Fibroblast of skin of right quadriceps (primary cell): Measurements from ENCODE around the gene PFN4.
"Not testable (repeated sequence)": the region's sequence is repeated elsewhere in the genome, so short reads cannot be mapped to it uniquely, and the experiment has no call there.

Experiments used
- DNase-seq: peaks from one replicate; pipeline ENCODE4 v3.0.0-alpha.2; 2013

The PFN4 gene

DNA sequence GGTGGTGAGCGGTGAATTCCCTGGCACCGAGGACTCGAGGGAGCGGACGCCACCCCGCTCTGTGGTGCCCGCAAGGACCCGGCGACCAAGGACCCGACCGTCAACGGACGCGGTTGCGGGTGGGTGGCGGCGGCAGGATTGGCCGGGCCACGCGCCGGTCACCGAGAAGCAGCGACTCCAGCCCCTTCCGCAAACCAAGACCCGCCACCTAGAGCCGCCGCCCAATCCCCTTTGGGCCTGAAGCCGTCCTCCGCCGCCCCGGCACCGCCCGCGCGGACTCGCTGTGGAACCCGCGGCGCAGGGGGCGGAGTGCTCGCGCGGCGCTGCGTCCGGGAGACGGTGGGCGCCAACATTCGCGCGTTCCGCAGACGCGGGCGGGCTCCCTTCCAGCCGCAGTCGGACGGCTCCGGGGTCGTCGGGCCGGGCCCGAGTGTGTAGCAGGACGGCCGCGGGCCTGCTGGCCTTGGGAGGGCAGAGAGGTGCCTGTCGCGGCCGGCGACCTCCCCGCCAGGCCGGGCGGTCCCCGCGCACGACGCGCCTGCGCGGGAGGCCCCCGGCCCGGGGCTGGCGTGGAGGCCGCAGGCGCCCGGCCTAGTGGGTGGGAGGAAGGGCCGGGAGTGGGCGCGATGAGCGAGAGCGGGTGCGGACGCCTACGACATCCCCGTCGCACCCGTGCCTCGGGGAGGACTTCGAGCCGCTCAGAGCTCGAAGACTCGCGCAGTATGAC, at the start of gene PFN4, which contains the start of gene FAM228B:
TSS of gene PFN4 (minus strand) at position 140 of the 727 bp plus-strand sequence. CDS start 799 bp downstream, outside the sequence.
TSS of gene FAM228B (plus strand) at position 275 of the 727 bp plus-strand sequence. CDS start 893 bp downstream, outside the sequence.
- peak; percentile 83 for DNase-seq

GRCh38 chr2:24169023-24169422, 45.9 kb upstream of the PFN4 start:
- no peak for DNase-seq

DNA sequence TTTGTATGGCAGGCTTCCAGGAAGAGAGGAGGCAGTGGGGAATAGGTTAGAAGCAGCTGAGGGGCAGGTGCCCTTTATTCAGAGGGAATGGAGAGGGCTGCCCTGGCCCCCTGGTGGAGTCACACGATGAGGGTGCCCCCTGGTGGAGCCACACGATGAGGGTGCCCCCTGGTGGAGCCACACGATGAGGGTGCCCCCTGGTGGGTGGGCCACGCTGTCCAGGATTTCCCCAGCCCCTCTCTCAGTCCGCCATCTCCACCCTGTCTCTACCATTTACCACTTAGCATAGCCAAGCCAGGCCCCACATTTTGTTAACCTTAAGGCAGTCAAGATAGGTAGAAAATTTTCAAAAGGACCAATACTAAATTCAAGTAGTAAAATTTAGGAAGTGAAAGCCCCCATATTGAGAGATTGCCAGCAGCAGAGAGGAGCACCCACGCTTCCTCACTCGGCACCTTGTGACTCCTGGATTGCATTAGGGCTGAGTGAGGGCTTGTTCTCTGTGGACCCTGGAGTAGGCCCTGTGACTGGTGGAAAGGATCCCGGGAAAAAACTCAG, 41.4 kb upstream of the PFN4 start:
- DNase-seq, result no peak

DNA sequence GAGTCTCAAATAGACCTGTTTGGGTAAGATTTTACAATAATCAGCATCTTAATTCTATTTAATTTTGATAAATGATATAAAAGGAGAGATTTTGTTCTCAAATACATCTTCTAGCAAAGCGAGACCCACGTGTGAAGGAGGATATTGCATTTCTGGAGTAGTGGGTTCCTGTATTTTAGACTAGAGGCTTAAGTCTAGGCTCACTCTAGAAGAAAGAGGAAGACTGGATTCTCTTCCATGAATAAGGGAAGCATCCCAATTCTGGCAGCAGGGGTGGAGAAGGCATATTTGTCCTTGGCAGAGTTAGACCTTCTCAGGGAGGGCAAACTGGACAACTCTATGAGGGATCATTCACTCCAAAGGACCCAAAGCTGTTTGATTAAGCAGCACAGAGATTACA, 40.5 kb upstream of the PFN4 start:
- DNase-seq, result no peak

- no peak for DNase-seq
Observed at GRCh38 chr2:24163186-24163585, 40.1 kb upstream of the PFN4 start.

DNA sequence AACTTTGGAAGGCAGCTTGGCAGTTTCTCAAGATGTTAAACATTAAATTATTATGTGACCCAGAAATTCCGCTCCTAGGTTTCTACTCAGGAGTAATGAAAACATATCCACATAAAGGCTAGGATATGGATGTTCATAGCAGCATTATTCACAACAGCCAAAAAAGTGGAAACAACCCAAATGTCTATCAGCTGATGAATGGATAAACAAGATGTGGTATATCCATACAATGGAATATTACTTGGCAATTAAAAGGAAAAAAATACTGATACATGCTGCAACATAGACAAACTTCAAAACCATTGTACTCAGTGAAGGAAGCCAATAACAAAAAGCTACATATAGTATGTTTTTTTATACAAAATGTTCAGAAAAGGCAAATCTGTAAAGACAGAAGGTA, 39.4 kb upstream of the PFN4 start:
- DNase-seq, result no peak

GRCh38 chr2:24160761-24161160, 37.6 kb upstream of the PFN4 start:
- DNase-seq, result no peak

DNA sequence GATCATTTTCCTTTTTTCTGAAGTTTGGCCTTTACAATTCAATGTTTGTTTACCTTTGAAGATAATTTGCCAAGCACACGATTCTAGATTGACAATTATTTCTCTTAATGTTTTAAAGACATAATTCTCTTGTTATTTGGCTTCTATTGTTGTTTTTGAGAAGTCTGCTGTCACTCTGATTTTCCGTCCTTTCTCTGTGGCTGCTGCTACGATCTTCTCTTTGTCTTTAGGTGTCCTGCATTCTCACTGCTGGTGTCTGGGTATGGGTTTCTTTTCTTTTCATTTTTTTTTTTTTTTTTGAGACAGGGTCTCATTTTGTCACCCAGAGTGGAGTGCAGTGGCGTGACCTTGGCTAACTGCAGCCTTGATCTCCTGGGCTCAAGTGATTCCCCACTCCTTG, 36.6 kb upstream of the PFN4 start:
- DNase-seq, result no peak

DNA sequence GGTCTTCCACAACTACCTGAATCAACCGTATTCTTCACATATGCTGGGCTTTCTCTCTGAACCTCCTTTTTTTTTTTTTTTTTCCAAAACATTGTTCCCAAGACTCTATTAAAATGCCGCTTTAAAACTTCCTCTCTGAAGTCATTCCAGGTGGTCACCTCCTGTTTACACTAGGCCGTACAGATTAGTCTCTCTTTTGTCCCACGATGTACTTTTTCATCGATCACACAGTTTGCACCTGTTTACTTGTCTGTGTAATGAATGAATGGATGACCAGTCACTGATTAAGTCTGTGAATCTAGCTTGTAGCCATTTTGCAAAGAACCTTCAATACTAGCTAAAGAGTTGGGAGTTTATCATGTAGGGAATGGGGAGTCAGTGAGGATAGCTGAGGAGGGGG, 35.0 kb upstream of the PFN4 start:
- no peak for DNase-seq

- DNase-seq, result no peak
Observed at GRCh38 chr2:24153478-24153877, 30.3 kb upstream of the PFN4 start.

DNA sequence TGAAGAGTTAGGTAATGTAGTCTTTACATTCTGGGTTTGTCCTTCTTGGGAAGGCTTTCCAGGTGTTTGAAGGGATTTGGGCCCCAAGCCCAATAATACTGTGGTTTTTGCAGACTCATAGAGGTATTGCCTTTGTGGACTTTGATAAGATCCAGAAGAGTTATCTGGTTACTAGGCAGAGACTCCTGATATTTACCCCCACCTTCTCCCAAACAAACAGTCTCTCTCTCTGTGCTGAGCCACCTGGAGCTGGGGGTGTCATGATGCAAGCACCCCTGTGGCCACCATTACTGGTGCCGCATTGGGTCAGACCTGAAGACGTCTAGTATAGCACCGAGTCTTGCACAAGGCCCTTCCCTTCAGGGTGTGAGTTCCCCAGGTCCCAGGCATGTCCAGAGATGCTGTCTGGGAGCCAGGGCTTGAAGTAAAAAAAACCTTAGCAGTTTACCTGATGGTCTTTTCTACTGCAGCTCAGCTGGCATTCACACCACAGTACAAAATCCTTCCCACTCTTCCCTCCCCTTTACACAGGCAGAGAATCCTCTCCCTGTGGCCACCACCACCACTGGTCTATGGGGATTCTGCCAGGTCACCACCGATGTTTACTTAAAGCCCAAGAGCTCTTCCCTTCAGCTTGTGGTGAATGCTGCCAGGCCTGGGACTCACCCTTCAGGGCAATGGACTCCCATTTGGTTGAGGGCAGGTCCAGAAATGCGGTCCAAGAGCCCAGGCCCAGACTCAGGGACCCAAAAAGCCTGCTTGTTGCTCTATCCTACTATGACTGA, 29.5 kb upstream of the PFN4 start:
- no peak for DNase-seq

DNA sequence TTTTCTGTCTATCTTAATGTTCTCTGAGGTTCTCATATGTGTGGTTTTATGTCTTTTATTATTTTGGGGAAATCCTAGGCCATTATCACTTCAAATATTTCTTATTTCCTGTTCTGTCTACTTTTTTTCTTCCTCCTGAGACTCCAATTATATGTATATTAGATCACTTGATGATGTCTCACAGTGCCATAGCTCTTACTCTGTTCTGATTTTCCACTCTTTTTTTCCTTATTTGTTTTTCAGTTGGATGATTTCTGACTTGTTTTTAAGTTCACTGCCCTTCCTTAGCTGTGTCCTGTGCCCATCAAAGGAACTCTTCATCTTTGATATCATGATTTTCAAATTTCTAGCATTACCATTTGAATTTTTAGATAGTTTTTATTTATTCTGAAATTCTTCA, 24.2 kb upstream of the PFN4 start:
- no peak for DNase-seq

GRCh38 chr2:24140305-24140704, 17.2 kb upstream of the PFN4 start:
- DNase-seq, result not testable (repeated sequence)

GRCh38 chr2:24132543-24132942, 9.4 kb upstream of the PFN4 start:
- DNase-seq, result no peak

DNA sequence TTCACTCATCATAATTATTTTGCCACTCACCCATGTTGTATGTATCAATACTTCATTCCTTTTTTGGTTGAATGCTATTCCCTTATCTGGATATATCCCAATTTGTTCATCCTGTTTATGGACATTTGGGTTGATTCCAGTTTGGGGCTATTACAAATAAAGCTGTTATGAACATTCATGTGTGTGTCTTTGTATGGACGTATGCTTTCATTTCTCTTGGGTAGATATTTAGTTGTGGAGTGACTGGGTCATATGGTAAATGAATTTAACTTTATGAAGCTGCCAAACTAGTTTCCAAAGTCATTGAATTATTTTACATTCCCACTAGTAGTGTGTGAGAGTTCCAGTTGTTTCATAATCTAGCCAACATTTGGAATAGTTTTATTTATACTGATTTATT, 2.8 kb upstream of the PFN4 start:
- no peak for DNase-seq

- DNase-seq, result peak; percentile 39
Observed at GRCh38 chr2:24123922-24124580, 917 bp upstream of the PFN4 start.

- DNase-seq, result no peak
Observed at GRCh38 chr2:24122366-24123194, 554 bp downstream of the PFN4 start.

GRCh38 chr2:24121469-24121868, 1.7 kb downstream of the PFN4 start:
- no peak for DNase-seq

GRCh38 chr2:24121066-24121465, 2.1 kb downstream of the PFN4 start:
- DNase-seq, result no peak

DNA sequence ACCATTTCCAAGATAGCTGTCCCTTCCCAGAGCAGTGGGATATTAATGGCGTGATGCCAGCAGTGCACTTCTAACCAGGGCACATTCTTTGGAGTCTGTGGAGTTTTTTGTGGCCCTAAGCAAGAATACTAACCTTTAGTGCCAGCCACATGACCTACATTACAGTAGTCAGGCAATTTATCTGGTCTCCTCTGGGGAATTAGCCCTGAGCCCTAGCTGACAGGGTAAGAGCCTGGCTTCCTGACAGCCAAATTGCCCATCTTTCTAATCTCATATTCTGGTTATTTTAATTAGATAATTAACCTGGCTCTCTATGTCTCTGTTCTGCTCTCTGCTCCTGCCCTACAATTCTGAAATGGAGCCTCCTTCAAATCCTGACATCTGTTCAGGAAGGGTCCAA, 5.2 kb downstream of the PFN4 start:
- no peak for DNase-seq

DNA sequence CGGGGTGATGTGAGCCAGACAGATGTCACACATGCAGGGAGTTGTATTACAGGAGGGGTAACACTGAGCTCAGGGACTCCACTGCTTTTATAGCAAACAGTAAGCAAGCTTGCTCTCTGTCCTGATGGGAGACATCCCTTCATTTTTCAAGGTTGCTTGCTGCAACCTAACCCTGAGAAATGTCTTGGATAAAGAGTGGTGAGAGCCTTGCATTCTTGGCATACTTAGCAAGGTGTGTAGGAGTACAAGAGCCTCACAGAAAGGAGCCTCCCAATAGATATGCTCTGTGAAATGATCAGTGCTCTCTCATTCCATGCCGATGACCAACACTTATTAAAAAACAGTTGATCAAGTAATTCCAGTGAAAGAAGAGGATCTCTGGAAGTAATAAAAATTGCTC, 8.1 kb downstream of the PFN4 start:
- peak; percentile 51 for DNase-seq

- peak; percentile 60 for DNase-seq
Observed at GRCh38 chr2:24111407-24111901, 11.7 kb downstream of the PFN4 start.
